ENCODE data around the gene CHRNG.

DNA sequence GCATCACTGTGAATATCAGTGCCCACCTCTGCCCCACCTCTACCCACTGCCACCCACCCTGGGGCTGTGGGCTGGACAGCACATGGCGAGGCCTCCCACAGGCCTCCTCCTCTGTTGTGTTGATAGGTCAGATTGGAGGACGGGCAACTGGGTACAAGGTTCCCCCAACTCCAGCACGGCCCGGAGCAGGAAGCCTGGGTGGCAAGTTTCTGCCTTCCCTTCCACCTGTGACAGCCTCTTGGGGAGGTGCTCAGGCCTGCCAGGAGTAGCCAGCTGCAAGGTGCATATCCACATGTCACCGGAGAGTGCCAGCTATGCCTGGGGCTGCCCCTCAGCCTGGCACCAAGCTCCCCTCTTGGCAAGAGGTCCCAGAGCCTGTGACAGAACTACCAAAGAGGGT, 45.0 kb upstream of the CHRNG start:
- no peak for TF ChIP-seq CTCF (conservative IDR thresholded peaks at IDR 0.05; ENCODE audit: low read length)
- TF ChIP-seq EZH2phosphoT487 (IDR thresholded peaks at IDR 0.05; ENCODE audit: borderline replicate concordance): no peak

Measured in Loucy (cell line).